OCI-LY7 (cell line): ENCODE results near the gene TTC33. TPM values are rescaled to one million over a fixed set of nuclear protein-coding genes. Genes with fewer than 3 reads are reported as not detected.
"Not testable (repeated sequence)": the region's sequence is repeated elsewhere in the genome, so short reads cannot be mapped to it uniquely, and the experiment has no call there.

Source experiments
- BruUV-seq: library from RNA; stranded (reverse); fragments of 400-500 nt; replicated peaks from 2 replicates; lab custom pipeline; 2021; lab: Mats Ljungman, UMichigan
- CTCF ChIA-PET: fragments of 300-600 bp; sonication (Branson Sonifier 250); formaldehyde crosslinking; loops from one replicate; lab custom pipeline; 2022; ENCODE audit warnings: antibody characterized with exemption; ENCODE audit not compliant: unreplicated experiment; lab: Charles Lee
- POLR2A ChIA-PET: fragments of 300-600 bp; sonication (Branson Sonifier 250); formaldehyde crosslinking; loops from one replicate; lab custom pipeline; 2022; ENCODE audit warnings: antibody characterized with exemption; lab: Charles Lee
- DNase-seq: peaks from one replicate; pipeline ENCODE4 v3.0.0-alpha.2; 2015; ENCODE audit warnings: low spot score
- H2AFZ ChIP-seq: fragments of 200-600 bp; sonication (generic), shearing (Covaris generic); 2 replicates; pipeline ENCODE4 v1.6.1; 2014; ENCODE audit warnings: mild to moderate bottlenecking, antibody characterized with exemption, low read length, moderate library complexity
- H3K27ac ChIP-seq: fragments of 200-600 bp; sonication (generic); 2 replicates; pipeline ENCODE4 v1.5.1; 2014; ENCODE audit warnings: mixed run types, low read depth, mild to moderate bottlenecking, moderate library complexity, low read length, inconsistent platforms; ENCODE audit not compliant: poor library complexity, severe bottlenecking
- H3K36me3 ChIP-seq: fragments of 200-600 bp; sonication (generic); 2 replicates; pipeline ENCODE4 v1.6.1; 2014; ENCODE audit warnings: mild to moderate bottlenecking, antibody characterized with exemption, low read length, moderate library complexity, mixed read lengths; ENCODE audit not compliant: insufficient read depth
- H3K4me1 ChIP-seq: fragments of 200-600 bp; sonication (generic); 2 replicates; pipeline ENCODE4 v1.5.1; 2014; ENCODE audit warnings: mild to moderate bottlenecking, low read length; ENCODE audit not compliant: insufficient read depth, poor library complexity, severe bottlenecking
- H3K4me2 ChIP-seq: fragments of 200-600 bp; sonication (generic); 2 replicates; pipeline ENCODE4 v1.6.1; 2014; ENCODE audit warnings: mild to moderate bottlenecking, low read length
- H3K4me3 ChIP-seq: fragments of 200-600 bp; sonication (generic); 2 replicates; pipeline ENCODE4 v1.5.1; 2014; ENCODE audit warnings: mild to moderate bottlenecking, low read depth, low read length; ENCODE audit not compliant: poor library complexity, severe bottlenecking
- H3K79me2 ChIP-seq: fragments of 200-600 bp; sonication (generic); 2 replicates; pipeline ENCODE4 v1.6.1; 2016; ENCODE audit warnings: low read depth, mild to moderate bottlenecking, low read length, moderate library complexity, mixed read lengths; ENCODE audit not compliant: insufficient read depth
- H3K9me2 ChIP-seq: fragments of 200-600 bp; sonication (generic); 2 replicates; pipeline ENCODE4 v1.6.1; 2016; ENCODE audit warnings: mild to moderate bottlenecking, low read length, mixed read lengths; ENCODE audit not compliant: insufficient read depth
- H3K9me3 ChIP-seq: fragments of 200-600 bp; sonication (generic); 2 replicates; pipeline ENCODE4 v1.6.1; 2014; ENCODE audit warnings: mild to moderate bottlenecking, mixed run types, low read length, mixed read lengths
- H4K20me1 ChIP-seq: fragments of 200-600 bp; sonication (generic); 2 replicates; pipeline ENCODE4 v1.6.1; 2014; ENCODE audit warnings: mild to moderate bottlenecking, antibody characterized with exemption, low read length, moderate library complexity, mixed read lengths; ENCODE audit not compliant: insufficient read depth
- EZH2phosphoT487 ChIP-seq: fragments of 200-600 bp; sonication (generic); IDR thresholded peaks from 2 replicates; pipeline ENCODE4 v1.6.1; 2018; ENCODE audit warnings: low read depth, borderline replicate concordance, mild to moderate bottlenecking, mixed run types, antibody characterized with exemption, low read length, moderate library complexity, mixed read lengths
- intact Hi-C: fragments of 100-400 bp; cut with micrococcal nuclease; formaldehyde crosslinking; loops from one replicate; pipeline ENCODE4 v1.10.0; 2022; ENCODE audit not compliant: unreplicated experiment
- total RNA-seq, 2 experiments: library from RNA; depleted of rRNA in 1 of 2; stranded (reverse); fragments of >200 nt in 1 of 2; shearing (Covaris generic) in 1 of 2; gene quantifications; 2 replicates each; pipeline ENCODE4 v1.2.3, GENCODE V29; 2014 to 2022
- TF ChIP-seq, protein P1 (sequence below): fragments of 200-600 bp; sonication (generic); conservative IDR thresholded peaks from 2 replicates; pipeline ENCODE4 v1.5.1; 2014; ENCODE audit warnings: mild to moderate bottlenecking, antibody characterized with exemption, low read length, moderate library complexity, mixed read lengths

Gene TTC33
- total RNA-seq, 2 experiments from 2014 or later: 15.9 to 20.5 TPM

DNA sequence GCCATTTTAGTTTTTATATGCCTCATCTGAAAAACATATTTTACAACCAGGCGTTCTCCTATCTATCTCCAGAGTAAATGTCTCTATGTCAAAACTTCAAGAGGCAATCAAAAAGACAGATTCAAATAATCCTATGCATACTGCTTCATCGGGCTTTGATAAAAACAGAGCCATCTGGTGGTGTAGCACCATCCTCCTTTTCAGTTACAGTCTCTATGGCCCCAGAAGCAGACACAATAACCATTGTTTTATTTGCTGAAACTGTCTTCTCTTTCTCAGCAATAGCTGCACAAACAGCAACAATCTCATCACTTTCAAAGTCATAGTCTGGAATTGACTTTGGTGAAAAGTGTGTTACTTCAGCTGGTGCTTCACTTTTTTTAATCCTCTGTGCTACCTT lies 39.8 kb downstream of the TTC33 start:
- no TSS peak for BruUV-seq
- Histone ChIP-seq H3K27ac (no peak overlapping the region), H3K9me2 (no peaks in the 10 kb centered on the region), H3K4me1 (no peaks in the 10 kb centered on the region), H4K20me1 (no peaks in the 10 kb centered on the region), H3K9me3 (no peaks in the 10 kb centered on the region; the same call in 1 of the 2 replicates), H3K4me2 (no peak overlapping the region), H3K79me2 (no peaks in the 10 kb centered on the region), H2AFZ (no peak overlapping the region), H3K4me3 (no peak overlapping the region), H3K36me3 (peaks cover 10% of the 10 kb centered on the region; the same call in 1 of the 2 replicates)
- ChIA-PET POLR2A (interaction anchor here (0.7 kb wide), 1 partner anchor 28 kb away, joined by 3 read pairs; no protein-coding TSS in a partner anchor), CTCF (no interaction called here)
- intact Hi-C loops: no loop called here
- DNase-seq: no peak
- no peak for TF ChIP-seq EZH2phosphoT487
- TF ChIP-seq, protein P1, sequence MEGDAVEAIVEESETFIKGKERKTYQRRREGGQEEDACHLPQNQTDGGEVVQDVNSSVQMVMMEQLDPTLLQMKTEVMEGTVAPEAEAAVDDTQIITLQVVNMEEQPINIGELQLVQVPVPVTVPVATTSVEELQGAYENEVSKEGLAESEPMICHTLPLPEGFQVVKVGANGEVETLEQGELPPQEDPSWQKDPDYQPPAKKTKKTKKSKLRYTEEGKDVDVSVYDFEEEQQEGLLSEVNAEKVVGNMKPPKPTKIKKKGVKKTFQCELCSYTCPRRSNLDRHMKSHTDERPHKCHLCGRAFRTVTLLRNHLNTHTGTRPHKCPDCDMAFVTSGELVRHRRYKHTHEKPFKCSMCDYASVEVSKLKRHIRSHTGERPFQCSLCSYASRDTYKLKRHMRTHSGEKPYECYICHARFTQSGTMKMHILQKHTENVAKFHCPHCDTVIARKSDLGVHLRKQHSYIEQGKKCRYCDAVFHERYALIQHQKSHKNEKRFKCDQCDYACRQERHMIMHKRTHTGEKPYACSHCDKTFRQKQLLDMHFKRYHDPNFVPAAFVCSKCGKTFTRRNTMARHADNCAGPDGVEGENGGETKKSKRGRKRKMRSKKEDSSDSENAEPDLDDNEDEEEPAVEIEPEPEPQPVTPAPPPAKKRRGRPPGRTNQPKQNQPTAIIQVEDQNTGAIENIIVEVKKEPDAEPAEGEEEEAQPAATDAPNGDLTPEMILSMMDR: peak; percentile 53

DNA sequence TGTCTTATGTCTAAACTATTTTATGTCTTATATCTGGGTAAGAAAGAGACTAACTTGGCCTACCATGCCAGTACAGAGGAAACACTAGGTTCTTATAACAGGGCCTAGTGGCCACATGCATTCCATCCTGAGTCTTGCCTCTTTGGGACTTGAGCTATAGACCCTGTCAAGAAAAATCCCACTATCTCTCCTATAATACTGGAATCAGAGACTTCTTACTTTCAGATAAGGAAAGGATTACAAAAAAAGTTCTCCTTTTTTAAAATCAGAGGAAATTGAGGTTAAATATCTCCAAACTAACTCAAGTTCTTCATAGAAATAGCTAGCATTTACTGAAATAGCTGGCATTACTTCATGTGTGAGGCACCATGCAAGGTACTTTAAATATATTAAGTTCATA lies 41.8 kb downstream of the TTC33 start:
- Histone ChIP-seq H2AFZ (no peak overlapping the region), H3K4me2 (no peak overlapping the region), H3K4me3 (no peak overlapping the region), H3K9me3 (no peaks in the 10 kb centered on the region), H4K20me1 (no peaks in the 10 kb centered on the region), H3K27ac (no peak overlapping the region), H3K9me2 (no peaks in the 10 kb centered on the region), H3K4me1 (no peaks in the 10 kb centered on the region), H3K79me2 (no peaks in the 10 kb centered on the region), H3K36me3 (peaks cover 4% of the 10 kb centered on the region; the same call in 1 of the 2 replicates)
- intact Hi-C loops: no loop called here
- no peak for TF ChIP-seq EZH2phosphoT487
- BruUV-seq: no TSS peak
- POLR2A ChIA-PET: interaction anchor here (0.8 to 1.7 kb wide), 6 partner anchors 10 to 59 kb away, joined by 3 to 5 read pairs (median 4); no protein-coding TSS in a partner anchor
- DNase-seq: no peak
- CTCF ChIA-PET: no interaction called here

DNA sequence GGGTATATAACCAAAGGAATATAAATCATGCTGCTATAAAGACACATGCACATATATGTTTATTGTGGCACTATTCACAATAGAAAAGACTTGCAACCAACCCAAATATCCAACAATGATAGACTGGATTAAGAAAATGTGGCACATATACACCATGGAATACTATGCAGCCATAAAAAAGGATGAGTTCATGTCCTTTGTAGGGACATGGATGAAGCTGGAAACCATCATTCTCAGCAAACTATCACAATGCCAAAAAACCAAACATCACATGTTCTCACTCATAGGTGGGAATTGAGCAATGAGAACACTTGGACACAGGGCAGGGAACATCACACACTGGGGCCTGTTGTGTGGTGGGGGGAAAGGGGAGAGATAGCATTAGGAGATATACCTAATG lies 45.2 kb downstream of the TTC33 start:
- H3K9me2 ChIP-seq, intact Hi-C loops, H3K36me3 ChIP-seq, DNase-seq, H4K20me1 ChIP-seq, H3K4me2 ChIP-seq, H3K79me2 ChIP-seq, BruUV-seq, H3K4me1 ChIP-seq, H3K27ac ChIP-seq, CTCF ChIA-PET, POLR2A ChIA-PET, H2AFZ ChIP-seq, H3K9me3 ChIP-seq, H3K4me3 ChIP-seq: not testable (repeated sequence)

DNA sequence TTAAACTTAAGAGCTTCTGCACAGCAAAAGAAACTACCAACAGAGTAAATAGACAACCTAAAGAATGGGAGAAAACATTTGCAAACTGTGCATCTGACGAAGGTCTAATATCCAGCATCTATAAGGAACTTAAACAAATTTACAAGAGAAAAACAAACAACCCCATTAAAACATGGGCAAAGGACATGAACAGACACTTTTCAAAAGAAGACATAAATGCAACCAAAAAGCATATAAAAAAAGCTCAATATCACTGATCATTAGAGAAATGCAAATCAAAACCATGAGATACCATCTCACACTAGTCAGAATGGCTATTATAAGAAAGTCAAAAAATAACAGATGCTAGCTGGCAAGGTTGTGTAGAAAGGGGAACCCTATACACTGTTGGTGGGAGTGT lies 50.3 kb downstream of the TTC33 start:
- DNase-seq, H4K20me1 ChIP-seq, H3K4me2 ChIP-seq, H3K4me3 ChIP-seq, BruUV-seq, CTCF ChIA-PET, H3K36me3 ChIP-seq, H3K27ac ChIP-seq, H3K9me3 ChIP-seq, H3K79me2 ChIP-seq, H2AFZ ChIP-seq, H3K9me2 ChIP-seq, H3K4me1 ChIP-seq, intact Hi-C loops: not testable (repeated sequence)
- POLR2A ChIA-PET: interaction anchor here (0.6 kb wide), 1 partner anchor 34 kb away, joined by 3 read pairs; no protein-coding TSS in a partner anchor

DNA sequence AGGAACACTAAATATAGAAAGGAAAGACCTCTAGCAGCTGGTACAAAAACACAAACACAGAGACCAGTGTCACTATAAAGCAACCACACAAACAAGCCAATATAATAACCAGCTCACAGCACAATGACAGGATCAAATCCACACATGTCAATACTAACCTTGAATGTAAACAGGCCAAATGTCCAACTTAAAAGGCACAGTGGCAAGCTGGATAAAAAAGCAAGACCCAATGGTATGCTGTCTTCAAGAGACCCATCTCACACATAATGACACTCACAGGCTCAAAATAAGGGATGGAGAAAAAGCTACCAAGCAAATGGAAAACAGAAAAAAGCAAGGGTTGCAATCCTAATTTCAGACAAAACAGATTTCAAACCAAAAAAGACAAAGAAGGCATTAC lies 53.7 kb downstream of the TTC33 start:
- H3K36me3 ChIP-seq, H3K9me3 ChIP-seq, H3K79me2 ChIP-seq, H3K4me3 ChIP-seq, H3K9me2 ChIP-seq, H4K20me1 ChIP-seq, CTCF ChIA-PET, H3K4me1 ChIP-seq, BruUV-seq, DNase-seq, intact Hi-C loops, POLR2A ChIA-PET, H3K4me2 ChIP-seq, H3K27ac ChIP-seq, H2AFZ ChIP-seq: not testable (repeated sequence)
